KMS-11 (cell line): Measurements from ENCODE around the gene HGS.

ENCODE experiments used
- H2AFZ ChIP-seq: fragments of 200-600 bp; sonication (generic); 2 replicates; pipeline ENCODE4 v1.6.1; 2016; ENCODE audit warnings: antibody characterized with exemption, mixed run types, low read depth
- H3K27ac ChIP-seq: fragments of 200-600 bp; sonication (generic); 2 replicates; pipeline ENCODE4 v1.6.1; 2016; ENCODE audit warnings: mild to moderate bottlenecking, mixed run types
- H3K27me3 ChIP-seq: fragments of 200-600 bp; sonication (generic); 2 replicates; pipeline ENCODE4 v1.6.1; 2017; ENCODE audit warnings: mild to moderate bottlenecking, low read depth, mixed run types, moderate library complexity; ENCODE audit not compliant: insufficient read depth
- H3K36me3 ChIP-seq: fragments of 200-600 bp; sonication (generic); 2 replicates; pipeline ENCODE4 v1.6.1; 2017; ENCODE audit warnings: mild to moderate bottlenecking, mixed run types; ENCODE audit not compliant: insufficient read depth
- H3K4me1 ChIP-seq: fragments of 200-600 bp; sonication (generic); 2 replicates; pipeline ENCODE4 v1.6.1; 2016; ENCODE audit warnings: mild to moderate bottlenecking, low read depth, mixed run types; ENCODE audit not compliant: poor library complexity, severe bottlenecking
- H3K4me2 ChIP-seq: fragments of 200-600 bp; sonication (generic); 2 replicates; pipeline ENCODE4 v1.7.0; 2016; ENCODE audit warnings: mild to moderate bottlenecking, mixed run types
- H3K4me3 ChIP-seq: fragments of 200-600 bp; sonication (generic); IDR thresholded peaks from 2 replicates; pipeline ENCODE4 v1.6.1; 2017; ENCODE audit warnings: low read depth, low read length, mixed read lengths; ENCODE audit not compliant: insufficient read depth
- H3K79me2 ChIP-seq: fragments of 200-600 bp; sonication (generic); 2 replicates; pipeline ENCODE4 v1.6.1; 2016; ENCODE audit warnings: low read depth, mixed run types; ENCODE audit not compliant: insufficient read depth
- H3K9ac ChIP-seq: fragments of 200-600 bp; sonication (generic); 2 replicates; pipeline ENCODE4 v1.6.1; 2016; ENCODE audit warnings: mild to moderate bottlenecking, mixed run types
- H4K20me1 ChIP-seq: fragments of 200-600 bp; sonication (generic); 2 replicates; pipeline ENCODE4 v1.6.1; 2016; ENCODE audit warnings: mild to moderate bottlenecking, mixed run types; ENCODE audit not compliant: insufficient read depth
- CTCF ChIP-seq: fragments of 200-600 bp; sonication (generic); conservative IDR thresholded peaks from 2 replicates; pipeline ENCODE4 v1.6.1; 2017; ENCODE audit warnings: low read depth, mild to moderate bottlenecking, antibody characterized with exemption, low read length, moderate library complexity, mixed read lengths

HGS gene

GRCh38 chr17:81706757-81707624, 23.2 kb downstream of the HGS start:
- Histone ChIP-seq H4K20me1 (no peaks in the 10 kb centered on the region), H3K4me3 (no peak overlapping the region), H2AFZ (no peak overlapping the region), H3K27me3 (no peaks in the 10 kb centered on the region), H3K4me1 (peaks cover 32% of the 10 kb centered on the region), H3K36me3 (peaks cover 7% of the 10 kb centered on the region; the same call in 1 of the 2 replicates), H3K4me2 (no peak overlapping the region), H3K79me2 (peaks cover 47% of the 10 kb centered on the region), H3K9ac (no peak overlapping the region), H3K27ac (no peak overlapping the region)
- no peak for TF ChIP-seq CTCF

- no peak overlapping the region for H3K27ac ChIP-seq
- H2AFZ ChIP-seq: no peak overlapping the region
- no peak overlapping the region for H3K9ac ChIP-seq
Observed at GRCh38 chr17:81707725-81708646, 24.2 kb downstream of the HGS start.

GRCh38 chr17:81708739-81709185, 25.0 kb downstream of the HGS start:
- Histone ChIP-seq H4K20me1 (no peaks in the 10 kb centered on the region), H3K4me1 (peaks cover 39% of the 10 kb centered on the region), H3K27me3 (no peaks in the 10 kb centered on the region), H3K27ac (no peak overlapping the region), H3K79me2 (peaks cover 40% of the 10 kb centered on the region), H3K36me3 (peaks cover 7% of the 10 kb centered on the region; the same call in 1 of the 2 replicates), H3K4me2 (no peak overlapping the region), H3K4me3 (no peak overlapping the region), H2AFZ (no peak overlapping the region), H3K9ac (no peak overlapping the region)
- no peak for TF ChIP-seq CTCF

More at GRCh38 chr17:81707725-81708646, 24.2 kb downstream of the HGS start:
- peaks cover 31% of the 10 kb centered on the region for H3K4me1 ChIP-seq
- no peaks in the 10 kb centered on the region for H4K20me1 ChIP-seq
- no peaks in the 10 kb centered on the region for H3K27me3 ChIP-seq
- H3K4me2 ChIP-seq: no peak overlapping the region
- peaks cover 40% of the 10 kb centered on the region for H3K79me2 ChIP-seq
- no peak for TF ChIP-seq CTCF
- peaks cover 7% of the 10 kb centered on the region; the same call in 1 of the 2 replicates for H3K36me3 ChIP-seq
- no peak overlapping the region for H3K4me3 ChIP-seq

GRCh38 chr17:81710514-81711308, 26.9 kb downstream of the HGS start:
- Histone ChIP-seq H3K27ac (peak overlapping the region; percentile 78; the same call in 1 of the 2 replicates), H4K20me1 (no peaks in the 10 kb centered on the region), H3K4me3 (no peak overlapping the region), H3K4me1 (peaks cover 32% of the 10 kb centered on the region), H3K4me2 (peak overlapping the region; percentile 84), H3K36me3 (peaks cover 7% of the 10 kb centered on the region; the same call in 1 of the 2 replicates), H3K9ac (peak overlapping the region; percentile 57; the same call in 1 of the 2 replicates), H3K79me2 (peaks cover 38% of the 10 kb centered on the region), H3K27me3 (no peaks in the 10 kb centered on the region), H2AFZ (no peak overlapping the region)
- no peak for TF ChIP-seq CTCF
